ENCODE measurements around the gene SNRNP48.

DNA sequence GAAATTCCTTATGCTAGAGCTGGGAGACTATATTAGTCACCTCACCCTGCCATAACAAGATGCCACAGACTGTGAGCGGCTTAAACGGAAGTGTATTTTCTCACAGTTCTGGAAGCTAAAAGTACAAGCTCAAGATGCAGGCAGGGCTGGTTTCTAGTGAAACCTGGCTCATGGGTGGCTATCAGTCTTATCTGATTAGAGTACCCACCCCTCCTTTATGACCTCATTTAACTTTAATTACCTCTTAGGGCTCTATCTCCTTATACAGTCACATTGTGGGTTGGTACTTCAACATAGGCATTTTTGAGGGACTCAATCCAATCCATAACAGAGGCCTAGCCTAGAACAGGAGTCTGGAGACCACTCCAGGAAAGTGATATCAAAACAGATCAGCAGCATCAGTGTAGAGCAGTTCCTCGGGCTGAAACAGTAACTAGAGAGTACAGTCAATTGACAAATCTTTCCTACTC lies 2.3 kb upstream of the SNRNP48 start:
- TF ChIP-seq POLR2A (IDR thresholded peaks at IDR 0.05; ENCODE audit: low read depth, low read length) (no peak), FOS (IDR thresholded peaks at IDR 0.05; ENCODE audit: borderline replicate concordance, insufficient read depth, low read length) (no peak), POLR2AphosphoS5 (IDR thresholded peaks at IDR 0.05; ENCODE audit: insufficient read depth, low read depth, low read length) (no peak), EZH2 (IDR thresholded peaks at IDR 0.05; ENCODE audit: borderline replicate concordance, low read depth, low read length, severe bottlenecking) (no peak), MYC (IDR thresholded peaks at IDR 0.05; ENCODE audit: low read depth, low read length) (no peak)
- TF ChIP-seq, protein P1, sequence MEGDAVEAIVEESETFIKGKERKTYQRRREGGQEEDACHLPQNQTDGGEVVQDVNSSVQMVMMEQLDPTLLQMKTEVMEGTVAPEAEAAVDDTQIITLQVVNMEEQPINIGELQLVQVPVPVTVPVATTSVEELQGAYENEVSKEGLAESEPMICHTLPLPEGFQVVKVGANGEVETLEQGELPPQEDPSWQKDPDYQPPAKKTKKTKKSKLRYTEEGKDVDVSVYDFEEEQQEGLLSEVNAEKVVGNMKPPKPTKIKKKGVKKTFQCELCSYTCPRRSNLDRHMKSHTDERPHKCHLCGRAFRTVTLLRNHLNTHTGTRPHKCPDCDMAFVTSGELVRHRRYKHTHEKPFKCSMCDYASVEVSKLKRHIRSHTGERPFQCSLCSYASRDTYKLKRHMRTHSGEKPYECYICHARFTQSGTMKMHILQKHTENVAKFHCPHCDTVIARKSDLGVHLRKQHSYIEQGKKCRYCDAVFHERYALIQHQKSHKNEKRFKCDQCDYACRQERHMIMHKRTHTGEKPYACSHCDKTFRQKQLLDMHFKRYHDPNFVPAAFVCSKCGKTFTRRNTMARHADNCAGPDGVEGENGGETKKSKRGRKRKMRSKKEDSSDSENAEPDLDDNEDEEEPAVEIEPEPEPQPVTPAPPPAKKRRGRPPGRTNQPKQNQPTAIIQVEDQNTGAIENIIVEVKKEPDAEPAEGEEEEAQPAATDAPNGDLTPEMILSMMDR (IDR thresholded peaks at IDR 0.05; ENCODE audit: extremely low read depth in 1 of 2, insufficient read depth in 1 of 2, low read depth in 1 of 2, low read length in 2 of 2): no peak
- TF ChIP-seq, protein P2, sequence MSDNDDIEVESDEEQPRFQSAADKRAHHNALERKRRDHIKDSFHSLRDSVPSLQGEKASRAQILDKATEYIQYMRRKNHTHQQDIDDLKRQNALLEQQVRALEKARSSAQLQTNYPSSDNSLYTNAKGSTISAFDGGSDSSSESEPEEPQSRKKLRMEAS (IDR thresholded peaks at IDR 0.05; ENCODE audit: insufficient read depth, insufficient read length): no peak

Measured in endothelial cell of umbilical vein (primary cell).